Fibroblast of mammary gland (primary cell): ENCODE data around the gene BCL2.
A peak's percentile ranks its signal among the peaks of the same experiment; 100 is the strongest.

ENCODE experiments used
- DNase-seq: peaks from one replicate; pipeline ENCODE4 v3.0.0-alpha.2; 2010; ENCODE audit warnings: low read depth
- H3K4me3 ChIP-seq: 2 replicates; pipeline ENCODE4 v1.5.1; 2011; ENCODE audit warnings: low read depth, mild to moderate bottlenecking, low read length, moderate library complexity; ENCODE audit not compliant: control insufficient read depth
- CTCF ChIP-seq: conservative IDR thresholded peaks from 2 replicates; pipeline ENCODE4 v1.5.1; 2011; ENCODE audit warnings: low read depth, low read length, inconsistent platforms; ENCODE audit not compliant: control insufficient read depth, insufficient read depth

Gene BCL2

GRCh38 chr18:63085611-63086010, 234.0 kb downstream of the BCL2 start:
- DNase-seq = no peak
- TF ChIP-seq CTCF = no peak
- H3K4me3 ChIP-seq = no peak overlapping the region

GRCh38 chr18:63084219-63084618, 235.3 kb downstream of the BCL2 start:
- no peak for TF ChIP-seq CTCF
- no peak overlapping the region for H3K4me3 ChIP-seq
- DNase-seq = no peak

- H3K4me3 ChIP-seq = no peak overlapping the region
- peak; percentile 17 for DNase-seq
- TF ChIP-seq CTCF = no peak
These were observed 236.0 kb downstream of the BCL2 start for GRCh38 chr18:63083555-63083954.

- H3K4me3 ChIP-seq = no peak overlapping the region
- TF ChIP-seq CTCF = no peak
- DNase-seq = peak; percentile 44
These were observed 236.5 kb downstream of the BCL2 start for GRCh38 chr18:63083020-63083531.

- no peak for TF ChIP-seq CTCF
- H3K4me3 ChIP-seq = no peak overlapping the region
- DNase-seq = no peak
These were observed 237.1 kb downstream of the BCL2 start for GRCh38 chr18:63082366-63083019.

- no peak overlapping the region for H3K4me3 ChIP-seq
- no peak for TF ChIP-seq CTCF
- no peak for DNase-seq
These were observed 240.5 kb downstream of the BCL2 start for GRCh38 chr18:63079114-63079513.
